GM18873 (cell line): ENCODE results near the gene GYPC.
"Not testable (repeated sequence)": the region's sequence is repeated elsewhere in the genome, so short reads cannot be mapped to it uniquely, and the experiment has no call there.

Experiments
- ATAC-seq: cut with Tn5 transposase; IDR thresholded peaks from one replicate; pipeline ENCODE4 v1.9.1; 2021; ENCODE audit warnings: mild to moderate bottlenecking, moderate library complexity, moderate number of reproducible peaks; ENCODE audit not compliant: unreplicated experiment, low FRiP score

Gene GYPC

GRCh38 chr2:126655500-126656430 is at the start of gene GYPC:
TSS of gene GYPC (plus strand) at chr2:126656158. CDS start at chr2:126656264, 106 bp downstream.
- peak; percentile 30 for ATAC-seq

- ATAC-seq, result no peak
Measured at GRCh38 chr2:126614524-126615227, 41.3 kb upstream of the GYPC start.

GRCh38 chr2:126616606-126617069 is 39.3 kb upstream of the GYPC start:
- ATAC-seq, result no peak

GRCh38 chr2:126620302-126620701 is 35.7 kb upstream of the GYPC start:
- ATAC-seq, result no peak

DNA sequence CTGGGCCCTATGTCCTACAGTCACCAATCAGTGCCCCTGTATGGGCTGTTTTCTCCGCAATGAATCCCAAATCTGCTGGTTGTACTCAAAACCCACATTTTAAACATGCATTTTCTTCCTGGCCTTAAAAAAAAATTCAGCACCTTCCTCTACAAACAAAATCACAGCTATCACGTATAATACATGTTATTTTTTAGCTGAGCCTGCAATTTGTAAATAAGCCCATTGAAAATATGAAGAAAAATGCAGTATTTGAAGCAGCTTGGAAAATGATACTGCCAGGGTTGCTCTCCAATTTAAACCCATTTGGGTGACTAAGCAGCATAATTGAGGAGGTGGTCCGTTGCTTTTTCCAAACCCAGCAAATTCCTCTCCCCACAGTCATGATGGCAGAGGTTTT is 33.0 kb upstream of the GYPC start:
- ATAC-seq, result no peak

- ATAC-seq, result no peak
Measured at GRCh38 chr2:126627643-126628042, 28.3 kb upstream of the GYPC start.

DNA sequence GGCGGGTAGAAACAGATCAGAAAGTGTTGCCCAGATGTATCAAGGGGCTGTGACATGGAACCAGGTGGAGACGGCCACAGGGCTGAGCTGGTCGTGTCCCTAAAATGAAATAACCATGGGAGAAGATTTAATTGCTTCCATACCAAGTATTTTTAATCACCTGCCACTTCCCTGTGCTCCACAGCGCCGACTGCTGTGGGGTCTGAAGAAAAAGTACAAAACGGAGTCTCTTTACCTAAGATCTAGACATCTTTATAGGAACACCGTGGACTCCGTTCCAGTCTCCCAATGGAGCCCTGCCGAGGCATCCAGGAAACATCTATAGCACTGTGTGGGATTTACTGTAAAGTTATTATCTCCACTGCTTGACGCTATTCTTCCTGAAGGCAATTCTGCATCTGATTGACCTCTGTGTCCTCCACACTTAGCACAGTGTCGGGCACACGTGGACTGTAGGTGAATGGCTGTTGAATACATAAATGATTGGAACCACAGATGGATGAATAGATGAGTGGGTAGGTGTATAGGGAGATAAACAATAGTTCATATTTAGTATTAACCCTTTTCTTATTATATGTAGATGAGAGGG is 21.6 kb upstream of the GYPC start:
- no peak for ATAC-seq

- no peak for ATAC-seq
Measured at GRCh38 chr2:126635281-126635680, 20.7 kb upstream of the GYPC start.

DNA sequence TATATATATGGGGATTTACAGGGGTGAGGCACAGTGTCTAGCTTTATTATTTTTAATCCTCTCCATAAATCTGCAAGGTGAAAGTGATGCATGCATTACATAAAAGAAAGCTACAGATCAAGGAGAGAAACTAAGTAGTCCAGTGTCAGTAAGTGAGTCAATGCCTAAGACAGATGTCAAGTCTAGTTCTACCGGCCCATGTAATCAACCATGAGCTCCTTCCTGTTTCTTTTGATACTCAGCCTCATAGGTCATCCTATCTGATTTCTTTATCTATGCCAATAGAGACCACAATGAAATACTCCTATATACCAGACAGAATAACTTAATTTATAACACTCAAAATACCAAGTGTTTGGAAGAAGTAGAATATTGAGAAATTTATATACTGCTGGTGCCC is 20.2 kb upstream of the GYPC start:
- no peak for ATAC-seq

DNA sequence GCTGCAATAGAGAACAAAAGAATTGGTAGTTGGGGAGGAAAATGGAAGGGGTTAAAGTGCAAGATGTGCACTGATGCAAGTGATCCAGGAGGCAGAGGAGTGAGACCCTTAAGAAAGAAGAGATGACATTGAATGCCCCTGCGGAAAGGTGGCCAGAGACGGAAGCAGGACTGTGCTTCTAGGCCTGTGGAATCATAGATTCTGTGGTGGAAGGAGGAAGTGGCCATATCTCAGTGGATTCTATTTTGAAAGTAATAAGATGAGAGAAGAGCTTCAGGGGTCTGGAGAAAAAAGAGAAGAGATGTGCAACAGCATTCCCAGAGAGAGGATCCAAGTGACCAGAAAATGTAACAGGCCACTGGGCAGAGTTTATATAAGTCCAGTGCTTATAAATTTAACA is 18.6 kb upstream of the GYPC start:
- no peak for ATAC-seq

- ATAC-seq, result no peak
Measured at GRCh38 chr2:126638746-126639145, 17.2 kb upstream of the GYPC start.

DNA sequence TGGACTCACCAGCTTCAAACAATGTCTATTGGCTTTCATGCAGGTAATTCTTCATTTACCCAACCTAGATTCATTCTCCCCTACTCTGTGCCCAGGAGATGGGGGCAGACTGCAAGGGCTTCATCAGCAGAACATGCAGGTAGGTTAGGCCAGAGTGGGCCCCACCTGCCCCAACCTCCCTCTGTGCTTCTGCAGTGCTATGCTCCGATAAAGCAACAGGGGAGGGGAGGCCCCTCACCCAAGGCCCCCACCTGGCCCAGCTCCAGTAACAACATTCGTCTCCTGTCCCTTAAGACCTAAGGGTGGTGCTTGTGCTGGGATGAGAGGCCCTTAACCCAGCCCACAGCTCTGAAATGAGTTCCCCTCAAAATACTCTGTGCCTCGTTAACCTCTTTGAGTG is 16.7 kb upstream of the GYPC start:
- ATAC-seq, result no peak

- peak; percentile 54 for ATAC-seq
Measured at GRCh38 chr2:126641294-126641693, 14.7 kb upstream of the GYPC start.

GRCh38 chr2:126642031-126642430 is 13.9 kb upstream of the GYPC start:
- ATAC-seq, result no peak

DNA sequence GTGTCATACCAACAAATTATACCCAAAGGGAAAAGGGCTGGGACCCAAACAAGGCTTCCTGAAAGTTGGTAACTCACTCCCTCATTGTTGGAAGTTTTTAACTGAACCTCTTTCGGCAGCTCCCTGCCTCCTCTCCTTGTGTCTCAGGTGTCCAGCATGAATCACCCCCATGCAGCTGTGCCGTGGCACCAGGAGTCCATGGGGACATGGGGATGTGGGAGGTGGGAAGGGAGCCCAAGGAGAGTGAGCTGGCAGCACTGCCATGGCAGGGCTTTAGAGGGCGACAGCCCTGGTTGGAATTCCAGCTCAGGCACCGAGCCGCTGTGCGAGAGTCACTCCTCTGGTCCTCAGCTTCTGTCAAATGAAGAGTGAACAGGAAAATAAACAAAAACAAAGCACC is 12.5 kb upstream of the GYPC start:
- ATAC-seq, result no peak

DNA sequence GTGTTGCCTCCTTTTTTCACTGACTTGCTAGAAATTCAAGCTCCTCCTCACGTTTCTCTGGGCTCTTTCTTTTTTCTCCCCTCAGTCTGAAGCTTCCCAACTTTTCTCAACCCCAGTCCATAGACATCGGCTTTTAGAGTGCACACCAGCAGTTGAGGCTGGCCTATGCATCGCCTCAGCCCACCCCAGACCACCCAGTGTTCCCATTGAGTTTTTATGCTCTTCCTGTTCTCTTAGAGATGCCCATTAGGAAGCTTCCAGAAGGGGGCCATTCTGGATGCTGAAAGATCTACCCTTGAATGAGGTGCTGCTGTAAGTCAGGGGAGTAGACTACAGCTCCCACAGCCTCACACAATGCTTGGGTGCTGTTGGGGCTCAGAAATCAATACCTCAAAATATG is 12.0 kb upstream of the GYPC start:
- ATAC-seq, result no peak

- ATAC-seq, result peak; percentile 69
Measured at GRCh38 chr2:126644630-126645191, 11.2 kb upstream of the GYPC start.

DNA sequence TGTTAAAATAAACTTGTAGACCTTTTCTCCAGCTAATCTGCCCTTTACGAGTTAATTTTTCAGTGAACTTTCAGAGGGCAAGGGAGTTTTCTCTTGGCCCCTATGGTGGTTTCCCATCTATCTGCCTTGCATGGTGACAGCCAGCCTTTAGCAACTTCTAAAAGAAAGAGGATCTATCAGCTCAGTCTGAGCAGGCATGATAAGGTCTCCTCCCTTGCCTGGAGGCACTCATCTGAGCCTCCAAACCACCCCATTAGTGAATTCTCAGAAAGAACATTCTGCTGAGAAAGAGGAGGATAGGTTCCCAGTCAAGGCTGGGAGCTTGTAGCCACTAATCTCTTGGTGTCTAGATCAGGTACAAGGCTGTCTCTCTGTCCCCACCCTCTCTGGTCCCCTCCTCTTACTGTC is 10.7 kb upstream of the GYPC start:
- peak; percentile 47 for ATAC-seq

- ATAC-seq, result no peak
Measured at GRCh38 chr2:126646026-126646425, 9.9 kb upstream of the GYPC start.

- ATAC-seq, result not testable (repeated sequence)
Measured at GRCh38 chr2:126647714-126648344, 8.1 kb upstream of the GYPC start.
